Femur (tissue), 1 donor: Measurements from ENCODE around the gene WDR62.
"Not testable (repeated sequence)": the region's sequence is repeated elsewhere in the genome, so short reads cannot be mapped to it uniquely, and the experiment has no call there.

ENCODE experiments used
- DNase-seq: peaks from one replicate; pipeline ENCODE4 v3.0.0-alpha.2; 2017

Gene WDR62

DNA sequence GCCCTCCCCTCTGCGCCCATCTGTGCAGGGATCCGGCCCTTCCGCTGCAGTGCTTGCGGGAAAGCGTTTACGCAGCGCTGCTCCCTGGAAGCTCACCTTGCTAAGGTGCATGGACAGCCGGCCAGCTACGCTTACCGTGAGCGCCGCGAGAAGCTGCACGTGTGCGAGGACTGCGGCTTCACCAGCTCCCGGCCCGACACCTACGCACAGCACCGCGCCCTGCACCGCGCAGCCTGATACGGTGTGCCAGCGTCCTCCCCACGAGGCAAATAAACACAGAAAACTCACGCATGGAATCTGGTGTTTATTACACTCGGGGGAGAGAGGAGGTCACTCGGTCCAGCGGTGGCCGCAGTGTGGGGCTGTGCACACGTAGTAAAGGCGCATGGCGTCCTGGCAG lies 58.7 kb downstream of the WDR62 start:
- no peak for DNase-seq

DNA sequence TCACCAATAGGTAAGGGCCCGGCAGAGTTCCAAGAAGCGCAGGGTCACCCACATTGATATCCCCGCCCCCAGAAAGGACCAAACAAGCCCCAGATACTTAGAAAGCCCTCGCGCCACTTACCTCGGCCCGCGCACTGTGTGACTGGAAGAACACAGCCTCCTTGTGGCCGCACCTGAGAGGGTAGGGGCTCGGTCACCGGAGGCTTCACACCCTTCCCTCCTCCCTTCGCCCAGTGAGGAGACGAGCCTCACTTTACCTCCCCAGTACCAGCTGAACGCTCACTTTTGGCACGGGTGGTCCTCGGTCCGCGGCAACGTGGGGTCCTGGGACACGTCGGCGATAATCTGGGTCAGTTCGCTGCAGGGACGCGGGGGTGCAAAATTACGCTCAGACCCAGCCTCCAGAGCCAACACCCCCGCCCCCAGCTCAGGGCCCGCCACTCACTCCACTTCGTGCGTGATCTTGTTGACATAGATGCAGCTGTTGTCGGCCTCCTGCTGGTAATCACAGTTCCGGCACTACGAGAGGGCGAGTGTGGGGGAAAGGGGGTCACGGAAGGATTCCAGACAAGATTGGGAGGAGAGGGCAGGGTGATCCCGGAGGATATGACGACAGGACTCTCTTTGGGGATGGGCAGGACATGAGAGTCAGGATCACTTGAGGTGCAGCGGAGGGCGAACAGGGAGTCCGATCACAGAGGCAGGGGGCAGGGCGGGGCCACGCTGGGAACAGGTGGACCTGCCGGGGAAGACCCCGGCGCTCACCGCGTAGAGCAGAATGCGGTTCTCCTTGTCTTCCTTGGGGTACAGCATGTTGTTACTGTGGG lies 59.4 kb downstream of the WDR62 start:
- no peak for DNase-seq

DNA sequence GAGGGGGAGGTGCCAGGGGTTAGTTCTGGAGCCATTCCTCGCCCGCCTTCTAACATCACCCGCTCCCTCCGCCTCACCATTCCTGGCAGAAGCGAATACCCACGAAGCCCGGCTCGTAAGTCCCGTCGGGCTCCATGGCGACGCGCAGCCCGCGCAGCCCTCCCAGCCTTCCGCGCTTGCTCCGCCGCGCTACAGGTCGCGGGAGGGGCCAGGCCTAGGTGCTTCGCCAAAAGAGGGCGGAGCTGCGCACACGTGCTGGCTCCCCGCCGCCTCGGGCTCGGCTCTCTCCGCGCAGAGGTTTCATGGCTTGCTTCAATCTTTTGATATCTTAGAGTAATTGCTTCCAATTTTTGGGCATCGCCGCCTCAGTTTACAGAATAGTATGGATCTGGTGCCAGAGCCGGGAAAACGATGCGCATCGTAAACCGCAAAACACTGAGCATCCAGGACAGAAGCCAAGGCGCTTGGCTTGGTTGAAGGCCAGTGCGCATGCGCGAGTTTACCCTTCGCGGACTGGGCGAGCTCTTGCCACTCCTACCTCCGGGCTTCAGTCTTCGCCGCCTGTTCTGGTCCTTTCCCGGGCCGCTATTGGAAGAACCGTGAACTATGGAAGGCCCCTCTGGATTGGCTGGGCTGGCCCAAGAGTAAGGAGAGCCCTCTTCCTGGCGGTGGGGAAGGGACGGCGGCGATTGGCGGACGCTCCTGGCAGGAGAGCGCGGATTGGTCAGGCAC lies 60.2 kb downstream of the WDR62 start, which contains the start of gene POLR2I:
Gene POLR2I, minus strand, starts transcription at position 155 of the 732 bp plus-strand sequence. Its CDS starts 19 bp downstream, at position 136.
- DNase-seq = peak; percentile 100

DNA sequence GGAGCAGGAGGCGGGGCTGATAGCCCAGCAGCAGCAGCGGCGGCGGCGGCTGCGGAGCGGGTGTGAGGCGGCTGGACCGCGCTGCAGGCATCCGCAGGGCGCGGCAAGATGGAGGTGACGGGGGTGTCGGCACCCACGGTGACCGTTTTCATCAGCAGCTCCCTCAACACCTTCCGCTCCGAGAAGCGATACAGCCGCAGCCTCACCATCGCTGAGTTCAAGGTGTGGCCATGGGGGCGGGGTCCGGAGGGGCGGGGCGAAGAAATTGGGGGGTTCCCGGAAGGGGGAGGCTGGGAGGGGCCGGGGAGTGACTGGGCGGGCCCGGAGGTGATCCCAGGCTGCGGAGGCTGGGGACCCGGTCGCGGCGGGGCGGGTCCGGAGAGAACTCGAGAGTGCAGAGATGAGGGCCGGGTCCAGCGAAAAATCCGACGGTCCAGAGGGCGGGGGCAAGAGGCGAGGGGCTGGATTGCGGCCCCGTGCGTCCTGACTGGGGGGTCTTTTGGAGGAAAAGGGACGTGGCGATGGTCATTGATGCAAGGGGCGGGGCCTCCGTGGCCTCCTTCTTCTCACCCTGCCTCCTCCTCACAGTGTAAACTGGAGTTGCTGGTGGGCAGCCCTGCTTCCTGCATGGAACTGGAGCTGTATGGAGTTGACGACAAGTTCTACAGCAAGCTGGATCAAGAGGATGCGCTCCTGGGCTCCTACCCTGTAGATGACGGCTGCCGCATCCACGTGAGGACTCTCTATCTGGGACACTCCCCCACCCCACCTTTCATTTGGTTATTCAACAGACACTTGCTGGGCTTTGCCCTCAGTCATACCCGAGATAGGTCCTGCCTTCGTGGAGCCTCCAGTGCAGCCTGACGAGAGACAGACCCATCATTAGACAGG lies 61.0 kb downstream of the WDR62 start, which contains the start of gene TBCB:
Gene TBCB, plus strand, starts transcription at position 16 of the 891 bp plus-strand sequence. Its CDS starts 93 bp downstream, at position 109.
- DNase-seq = no peak

DNA sequence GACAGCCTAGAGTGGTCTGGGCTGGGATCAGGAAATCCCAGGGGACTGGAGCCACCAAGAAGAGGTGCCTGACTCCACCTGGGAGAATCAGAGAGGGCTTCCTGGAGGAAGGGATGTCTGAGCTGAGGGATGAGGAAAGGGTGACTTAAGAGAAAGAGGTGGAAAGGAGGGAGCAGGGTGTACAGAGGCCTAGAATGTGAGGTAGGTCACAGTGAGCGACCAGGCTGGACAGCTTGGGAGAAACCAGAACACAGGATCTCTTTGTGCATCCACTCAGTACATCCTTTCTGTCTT lies 61.6 kb downstream of the WDR62 start:
- no peak for DNase-seq

DNA sequence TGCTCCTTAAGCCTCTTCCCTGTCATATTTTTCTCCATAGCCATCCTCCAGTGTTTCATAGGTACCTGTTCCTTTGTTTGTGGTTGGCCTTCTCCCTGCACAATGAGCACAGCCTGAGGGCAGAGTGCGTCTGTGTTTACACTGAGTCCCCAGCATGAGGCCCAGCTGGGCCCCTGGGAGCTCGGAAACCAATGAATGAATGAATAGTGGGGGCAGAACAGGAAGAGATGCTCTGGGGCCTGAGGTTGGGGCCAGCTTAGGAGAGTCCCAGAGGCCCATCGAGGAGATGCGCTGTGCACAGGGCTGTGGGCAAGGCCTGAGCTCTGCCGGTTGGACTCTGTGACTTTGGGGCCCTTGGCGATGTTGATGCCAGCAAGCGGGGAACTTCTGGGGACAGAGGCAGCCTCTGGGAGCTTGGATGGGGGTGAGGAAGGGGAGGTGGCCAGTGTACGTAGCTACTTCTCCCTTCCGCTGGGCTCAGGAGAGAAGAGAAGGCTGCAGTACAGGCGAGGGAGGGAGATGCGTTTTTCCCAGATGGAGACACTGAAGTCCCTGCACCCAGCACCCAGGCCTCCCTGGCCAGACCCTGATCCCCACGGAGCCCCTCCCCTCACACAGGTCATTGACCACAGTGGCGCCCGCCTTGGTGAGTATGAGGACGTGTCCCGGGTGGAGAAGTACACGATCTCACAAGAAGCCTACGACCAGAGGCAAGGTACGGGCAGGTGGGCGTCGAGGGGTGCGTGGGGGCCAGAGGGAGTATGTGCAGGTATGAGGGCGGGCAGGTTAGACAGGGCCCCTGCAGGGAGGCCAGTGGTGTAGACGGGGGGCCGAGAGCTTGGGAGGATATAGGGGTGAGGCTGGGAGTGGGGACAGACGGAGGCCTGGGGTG lies 65.6 kb downstream of the WDR62 start:
- DNase-seq = no peak

DNA sequence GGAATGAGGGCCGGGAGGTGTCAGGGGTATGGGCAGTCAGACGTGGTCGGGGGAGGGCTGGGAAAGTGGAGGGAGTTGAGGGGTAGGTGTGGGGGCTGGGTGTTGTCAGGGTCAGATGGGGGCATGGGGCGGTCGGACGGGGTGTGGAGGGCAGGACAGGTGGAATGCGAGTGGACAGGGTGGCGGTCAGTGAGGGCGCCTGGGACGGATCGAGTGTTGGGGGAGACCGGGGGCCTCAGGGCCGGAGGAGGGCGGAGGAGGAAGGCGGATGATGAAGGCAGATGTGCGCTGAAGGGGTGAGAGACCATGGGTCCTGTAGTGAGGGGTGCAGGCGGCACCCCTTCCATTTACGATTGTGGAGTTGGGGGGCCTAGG lies 66.3 kb downstream of the WDR62 start:
- no peak for DNase-seq

DNA sequence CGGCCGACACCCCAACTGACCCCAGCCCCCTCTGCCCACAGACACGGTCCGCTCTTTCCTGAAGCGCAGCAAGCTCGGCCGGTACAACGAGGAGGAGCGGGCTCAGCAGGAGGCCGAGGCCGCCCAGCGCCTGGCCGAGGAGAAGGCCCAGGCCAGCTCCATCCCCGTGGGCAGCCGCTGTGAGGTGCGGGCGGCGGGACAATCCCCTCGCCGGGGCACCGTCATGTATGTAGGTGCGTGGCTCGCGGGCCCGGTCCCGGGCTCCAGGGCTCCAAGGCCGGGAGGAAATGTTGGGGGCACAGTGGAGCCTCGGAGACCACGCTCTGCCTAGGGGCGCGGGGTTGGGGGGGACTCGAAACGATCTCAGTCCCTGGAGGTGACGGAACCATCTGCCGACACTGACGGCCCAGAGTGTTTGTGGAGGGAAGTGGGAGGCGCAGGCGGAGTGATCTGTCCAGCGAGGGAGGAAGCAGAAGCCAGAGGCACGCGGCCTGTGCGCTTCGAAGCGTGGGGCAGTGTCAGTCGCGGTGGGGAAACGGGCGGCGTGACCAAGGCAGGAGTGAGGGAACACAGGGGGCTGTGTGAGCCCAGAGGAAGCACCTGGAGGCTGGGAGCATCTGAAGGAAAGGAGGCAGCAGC lies 66.9 kb downstream of the WDR62 start:
- no peak for DNase-seq

DNA sequence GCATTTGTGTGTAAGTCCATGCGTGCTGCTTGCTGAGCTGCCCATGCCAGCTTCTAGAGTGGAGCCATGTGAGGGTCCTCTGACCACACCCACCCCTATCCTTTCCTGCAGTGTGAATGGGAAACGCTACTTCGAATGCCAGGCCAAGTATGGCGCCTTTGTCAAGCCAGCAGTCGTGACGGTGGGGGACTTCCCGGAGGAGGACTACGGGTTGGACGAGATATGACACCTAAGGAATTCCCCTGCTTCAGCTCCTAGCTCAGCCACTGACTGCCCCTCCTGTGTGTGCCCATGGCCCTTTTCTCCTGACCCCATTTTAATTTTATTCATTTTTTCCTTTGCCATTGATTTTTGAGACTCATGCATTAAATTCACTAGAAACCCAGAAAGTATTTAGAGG lies 70.9 kb downstream of the WDR62 start:
- DNase-seq = no peak

DNA sequence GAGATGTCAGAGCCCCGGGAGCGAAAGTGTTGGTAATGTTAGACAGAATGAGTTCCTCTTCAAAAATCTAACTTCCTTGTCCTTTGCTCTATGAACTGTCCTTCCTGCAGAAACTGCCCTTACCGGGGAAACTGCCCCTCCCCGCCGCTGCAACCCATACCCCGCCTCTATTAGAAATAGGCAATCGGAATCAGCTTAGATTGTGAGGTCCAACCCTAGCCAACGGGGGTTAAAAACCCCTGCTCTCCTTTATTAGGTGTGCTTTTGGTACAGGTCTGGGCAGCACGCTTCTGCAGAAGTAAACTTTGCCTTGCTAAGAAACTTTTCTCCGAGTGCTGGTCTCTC lies 73.7 kb downstream of the WDR62 start:
- DNase-seq = no peak

DNA sequence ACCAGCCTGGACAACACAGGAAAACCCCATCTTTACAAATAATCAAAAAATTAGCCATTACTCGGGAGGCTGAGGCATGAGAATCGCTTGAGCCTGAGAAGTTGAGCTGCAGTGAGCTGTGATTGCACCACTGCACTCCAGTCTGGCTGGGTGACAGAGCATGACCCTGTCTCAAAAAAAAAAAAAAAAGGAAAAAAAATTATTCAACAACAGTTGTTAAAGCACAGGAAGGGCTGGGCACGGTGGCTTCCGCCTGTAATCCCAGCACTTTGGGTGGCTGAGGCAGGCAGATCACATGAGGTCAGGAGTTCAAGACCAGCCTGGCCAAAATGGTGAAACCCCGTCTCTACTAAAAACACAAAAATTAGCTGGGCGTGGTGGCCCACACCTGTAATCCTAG lies 76.5 kb downstream of the WDR62 start:
- not testable (repeated sequence) for DNase-seq

DNA sequence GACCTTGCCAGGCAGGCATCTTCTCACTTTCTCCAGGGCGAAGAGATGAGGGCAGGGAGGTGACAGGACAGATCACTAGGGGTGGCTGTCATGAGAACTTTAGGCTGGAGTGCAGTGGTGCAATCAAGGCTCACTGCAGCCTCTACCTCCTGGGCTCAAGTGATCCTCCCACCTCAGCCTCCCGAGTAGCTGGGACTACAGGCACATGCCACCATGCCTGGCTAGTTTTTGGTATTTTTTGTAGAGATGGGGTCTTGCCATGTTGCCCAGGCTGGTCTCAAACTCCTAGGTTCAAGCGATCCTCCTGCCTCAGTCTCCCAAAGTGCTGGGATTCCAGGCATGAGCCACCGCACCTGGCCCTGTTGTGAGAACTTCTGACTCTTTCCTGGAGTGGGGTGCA lies 80.2 kb downstream of the WDR62 start:
- DNase-seq = not testable (repeated sequence)

DNA sequence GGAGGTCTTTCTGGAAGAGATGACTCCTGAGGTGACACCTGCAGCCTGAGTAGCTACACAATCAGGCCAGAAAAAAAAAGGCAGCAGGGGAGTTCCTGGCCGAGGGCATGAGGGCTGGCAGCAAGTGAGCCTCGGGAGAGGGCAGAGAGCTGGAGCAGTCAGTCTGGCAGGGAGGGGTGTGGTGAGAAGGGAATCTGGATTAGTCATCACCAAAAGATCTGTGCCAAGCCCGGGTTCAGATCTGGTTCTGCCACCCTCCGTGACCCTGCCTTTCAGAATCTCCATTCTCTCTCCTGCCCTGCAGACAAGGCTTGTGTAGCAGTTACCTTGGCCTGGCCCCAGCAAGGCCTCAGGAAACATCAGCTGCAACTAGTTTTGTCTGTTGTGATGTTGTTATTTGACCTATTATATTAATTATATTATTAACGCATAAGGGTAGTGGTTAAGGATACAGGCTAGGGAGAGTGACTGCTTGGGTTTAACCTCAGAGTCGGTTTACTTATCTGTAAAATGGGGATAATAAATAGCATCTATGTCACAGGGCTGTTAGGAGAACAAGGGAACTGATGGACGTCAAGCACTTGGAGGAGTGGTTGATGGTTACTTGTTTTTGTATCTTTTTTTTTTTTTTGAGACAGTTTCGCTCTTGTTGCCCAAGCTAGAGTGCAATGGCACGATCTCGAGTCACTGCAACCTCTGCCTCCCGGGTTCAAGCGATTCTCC lies 82.4 kb downstream of the WDR62 start:
- no peak for DNase-seq

DNA sequence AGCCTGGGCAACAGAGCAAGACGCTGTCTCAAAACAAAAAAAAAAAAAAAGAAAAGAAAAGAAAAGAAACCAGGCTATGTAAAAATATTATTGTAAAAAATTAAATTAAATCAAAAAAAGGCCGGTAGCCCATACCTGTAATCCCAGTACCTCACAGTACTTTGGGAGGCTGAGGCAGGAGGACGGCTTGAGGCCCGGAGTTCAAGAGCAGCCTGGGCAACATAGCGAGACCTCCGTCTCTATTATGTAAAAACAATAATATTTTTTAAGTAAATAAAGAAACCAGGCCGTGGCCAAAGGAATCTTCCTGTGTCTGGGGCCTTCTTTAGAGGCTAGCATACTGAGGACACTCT lies 84.4 kb downstream of the WDR62 start:
- DNase-seq = no peak

DNA sequence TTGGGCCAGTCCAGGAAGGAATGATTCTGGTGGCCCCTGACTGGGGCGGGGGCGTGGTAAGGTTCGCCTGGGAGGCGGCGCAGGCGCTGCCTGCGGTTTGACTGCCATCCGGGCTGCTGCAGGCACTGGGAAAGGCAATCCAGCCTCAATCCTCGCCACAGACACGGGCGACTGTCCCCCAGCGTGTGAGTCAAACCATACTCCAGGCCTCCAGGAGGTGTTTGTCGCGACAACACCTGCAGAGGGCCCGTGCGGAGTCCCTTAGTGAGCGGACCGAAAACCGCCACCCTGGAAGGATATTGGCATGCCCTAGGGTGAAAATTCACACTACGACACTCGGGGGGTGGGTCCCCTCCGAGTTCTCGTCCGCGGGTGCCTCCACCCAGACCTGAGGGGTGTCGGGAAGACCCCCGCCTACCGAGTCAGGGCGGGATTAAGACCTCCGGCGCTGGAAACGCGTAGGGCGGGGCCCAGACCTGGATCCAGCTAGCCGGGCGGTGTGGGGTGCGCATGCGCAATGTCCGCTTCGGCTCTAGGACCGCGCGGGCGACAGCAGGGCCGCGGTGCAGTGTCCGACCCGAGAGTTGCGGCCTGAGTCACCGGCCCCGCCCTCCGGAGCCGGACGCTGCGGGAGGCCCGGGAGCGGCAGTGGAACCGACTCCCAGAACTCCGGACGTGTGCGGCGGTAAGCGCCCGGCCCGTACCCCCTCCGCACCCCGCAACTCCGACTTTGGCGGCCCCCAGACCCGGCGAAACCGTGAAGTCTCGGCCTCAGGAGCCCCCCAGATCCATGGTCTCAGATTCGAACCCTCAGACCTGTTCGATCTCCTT lies 85.0 kb downstream of the WDR62 start, which contains the start of gene CAPNS1:
Gene CAPNS1, plus strand, starts transcription at position 594 of the 831 bp plus-strand sequence. CDS start 946 bp downstream, outside the sequence.
- DNase-seq = peak; percentile 98

DNA sequence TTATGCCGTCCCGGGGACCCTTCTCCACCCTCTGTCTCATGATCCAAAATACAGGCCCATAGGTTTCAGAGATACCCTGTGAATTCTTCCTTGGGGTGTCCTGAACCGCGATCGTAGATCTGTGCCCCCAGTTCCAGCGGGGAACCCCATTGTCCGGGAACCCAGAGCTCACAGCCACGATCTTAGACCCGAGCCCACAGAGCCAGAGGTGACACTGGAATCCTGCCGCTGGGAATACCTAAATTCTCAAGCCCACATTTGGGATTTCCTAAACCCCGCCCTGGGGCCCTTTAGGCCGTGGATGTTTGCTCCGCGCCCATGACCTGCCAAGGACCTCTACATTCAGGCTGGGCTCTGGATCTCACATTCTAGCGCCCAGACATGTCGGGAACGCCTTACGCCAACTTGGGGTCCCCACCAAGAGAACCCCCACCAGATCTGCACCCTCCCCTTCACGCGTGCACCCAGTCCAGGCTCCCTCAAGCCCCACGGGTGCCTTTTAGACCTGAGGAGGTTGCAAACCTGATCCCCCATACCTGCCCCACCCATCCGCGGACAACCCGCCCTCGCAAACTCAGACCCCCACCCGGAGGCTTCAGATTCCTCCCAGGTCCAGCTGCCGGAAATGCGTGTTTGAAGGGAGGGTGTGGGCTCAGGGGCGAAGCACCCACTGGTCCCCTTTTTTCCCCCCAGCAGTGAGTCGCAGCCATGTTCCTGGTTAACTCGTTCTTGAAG lies 85.8 kb downstream of the WDR62 start:
- DNase-seq = peak; percentile 81

DNA sequence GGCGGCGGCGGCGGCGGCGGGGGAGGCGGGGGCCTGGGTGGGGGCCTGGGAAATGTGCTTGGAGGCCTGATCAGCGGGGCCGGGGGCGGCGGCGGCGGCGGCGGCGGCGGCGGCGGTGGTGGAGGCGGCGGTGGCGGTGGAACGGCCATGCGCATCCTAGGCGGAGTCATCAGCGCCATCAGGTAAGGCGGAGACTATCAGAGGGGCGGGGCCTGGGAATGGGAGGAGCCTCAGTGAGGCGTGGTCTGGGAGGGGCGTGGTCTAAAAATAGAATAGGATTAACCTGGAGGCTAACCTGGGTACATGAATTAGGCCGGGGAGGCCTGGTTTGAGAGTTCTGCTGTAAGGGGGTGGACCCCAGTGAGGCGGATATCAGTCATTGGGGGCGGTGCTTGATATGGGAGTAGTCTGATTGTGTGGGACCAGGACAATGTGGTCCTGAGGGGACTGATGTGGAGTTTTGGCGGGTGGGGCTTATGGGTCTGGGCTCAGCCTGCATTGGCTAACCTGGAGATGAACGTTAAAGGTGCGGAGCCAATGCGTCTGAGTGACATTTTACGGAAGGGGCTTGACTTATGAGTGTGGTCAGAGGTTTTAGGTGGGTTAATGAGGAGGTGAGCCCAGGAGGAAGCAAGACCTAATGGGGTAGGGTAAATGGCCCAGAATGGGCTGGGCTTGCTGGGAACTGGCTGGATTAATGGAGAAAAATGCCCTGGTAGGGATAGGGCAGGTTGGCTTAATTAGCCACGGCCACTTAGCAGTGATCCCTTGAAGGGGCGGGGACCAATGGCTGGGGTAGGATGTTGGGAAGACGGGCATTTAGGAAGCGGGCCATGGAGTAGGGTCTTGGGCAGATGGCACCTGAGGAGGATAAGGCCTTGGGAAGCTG lies 86.6 kb downstream of the WDR62 start:
- DNase-seq = peak; percentile 90

DNA sequence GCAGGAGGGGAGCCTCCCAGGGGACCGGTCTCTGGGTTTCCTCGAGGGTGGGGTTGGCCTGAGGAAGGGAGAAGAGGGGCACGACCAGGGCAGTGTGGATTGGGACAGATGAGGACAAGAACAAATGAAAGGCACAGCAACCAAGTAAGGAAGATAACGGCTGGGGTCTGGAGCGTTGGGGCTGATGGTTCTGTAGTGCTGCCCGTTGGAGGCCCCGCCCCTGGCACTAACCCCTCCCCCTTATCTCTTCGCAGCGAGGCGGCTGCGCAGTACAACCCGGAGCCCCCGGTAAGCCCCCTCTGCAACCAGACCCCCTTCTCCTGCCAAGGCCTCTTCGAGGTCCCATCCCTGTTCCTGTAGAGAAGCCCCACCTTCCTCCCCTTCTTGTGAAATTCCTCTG lies 87.3 kb downstream of the WDR62 start:
- no peak for DNase-seq
